GM23338 (cell line): ENCODE data around the gene MYOZ2. TPM values are rescaled to one million over a fixed set of nuclear protein-coding genes. Genes with fewer than 3 reads are reported as not detected.

Source experiments
- CTCF ChIP-seq, 2 experiments: fragments of 200-600 bp in 1 of 2; sonication (generic) in 1 of 2; conservative IDR thresholded peaks; 2 replicates each; pipeline versions ENCODE4 v1.5.1 to v1.6.1; 2016 to 2017; ENCODE audit warnings: antibody characterized with exemption in 2 of 2, low read depth in 2 of 2, mild to moderate bottlenecking in 2 of 2, moderate library complexity in 1 of 2
- NANOG ChIP-seq: IDR thresholded peaks from 2 replicates; pipeline ENCODE4 v1.6.1; 2016; ENCODE audit warnings: antibody characterized with exemption, borderline replicate concordance
- POLR2AphosphoS5 ChIP-seq: IDR thresholded peaks from 2 replicates; pipeline ENCODE4 v1.6.1; 2016; ENCODE audit warnings: antibody characterized with exemption, low read depth
- REST ChIP-seq: IDR thresholded peaks from one replicate; pipeline ENCODE4 v1.6.1; 2018; ENCODE audit warnings: antibody characterized with exemption; ENCODE audit not compliant: unreplicated experiment
- polyA plus RNA-seq: library from polyadenylated mRNA; unstranded; fragments of >200 nt; fragmentation: Nextera tagmentation; extraction: Ambion mirVana; gene quantifications from 2 replicates; pipeline ENCODE4 v1.2.1, GENCODE V29; 2016
- total RNA-seq: library from RNA; depleted of rRNA; stranded (reverse); fragments of >200 nt; shearing (Covaris generic); gene quantifications from 2 replicates; pipeline ENCODE4 v1.2.3, GENCODE V29; 2014
- TF ChIP-seq, protein P1 (sequence below): fragments of 250-450 bp; sonication (Bioruptor Pico); IDR thresholded peaks from 2 replicates; pipeline ENCODE4 v1.5.0; 2020; ENCODE audit warnings: mild to moderate bottlenecking, moderate library complexity

The MYOZ2 gene
- total and polyA plus RNA-seq, 2 experiments from 2014 or later = not detected

GRCh38 chr4:119191505-119191904, 55.9 kb downstream of the MYOZ2 start (continued):
- TF ChIP-seq, protein P1, sequence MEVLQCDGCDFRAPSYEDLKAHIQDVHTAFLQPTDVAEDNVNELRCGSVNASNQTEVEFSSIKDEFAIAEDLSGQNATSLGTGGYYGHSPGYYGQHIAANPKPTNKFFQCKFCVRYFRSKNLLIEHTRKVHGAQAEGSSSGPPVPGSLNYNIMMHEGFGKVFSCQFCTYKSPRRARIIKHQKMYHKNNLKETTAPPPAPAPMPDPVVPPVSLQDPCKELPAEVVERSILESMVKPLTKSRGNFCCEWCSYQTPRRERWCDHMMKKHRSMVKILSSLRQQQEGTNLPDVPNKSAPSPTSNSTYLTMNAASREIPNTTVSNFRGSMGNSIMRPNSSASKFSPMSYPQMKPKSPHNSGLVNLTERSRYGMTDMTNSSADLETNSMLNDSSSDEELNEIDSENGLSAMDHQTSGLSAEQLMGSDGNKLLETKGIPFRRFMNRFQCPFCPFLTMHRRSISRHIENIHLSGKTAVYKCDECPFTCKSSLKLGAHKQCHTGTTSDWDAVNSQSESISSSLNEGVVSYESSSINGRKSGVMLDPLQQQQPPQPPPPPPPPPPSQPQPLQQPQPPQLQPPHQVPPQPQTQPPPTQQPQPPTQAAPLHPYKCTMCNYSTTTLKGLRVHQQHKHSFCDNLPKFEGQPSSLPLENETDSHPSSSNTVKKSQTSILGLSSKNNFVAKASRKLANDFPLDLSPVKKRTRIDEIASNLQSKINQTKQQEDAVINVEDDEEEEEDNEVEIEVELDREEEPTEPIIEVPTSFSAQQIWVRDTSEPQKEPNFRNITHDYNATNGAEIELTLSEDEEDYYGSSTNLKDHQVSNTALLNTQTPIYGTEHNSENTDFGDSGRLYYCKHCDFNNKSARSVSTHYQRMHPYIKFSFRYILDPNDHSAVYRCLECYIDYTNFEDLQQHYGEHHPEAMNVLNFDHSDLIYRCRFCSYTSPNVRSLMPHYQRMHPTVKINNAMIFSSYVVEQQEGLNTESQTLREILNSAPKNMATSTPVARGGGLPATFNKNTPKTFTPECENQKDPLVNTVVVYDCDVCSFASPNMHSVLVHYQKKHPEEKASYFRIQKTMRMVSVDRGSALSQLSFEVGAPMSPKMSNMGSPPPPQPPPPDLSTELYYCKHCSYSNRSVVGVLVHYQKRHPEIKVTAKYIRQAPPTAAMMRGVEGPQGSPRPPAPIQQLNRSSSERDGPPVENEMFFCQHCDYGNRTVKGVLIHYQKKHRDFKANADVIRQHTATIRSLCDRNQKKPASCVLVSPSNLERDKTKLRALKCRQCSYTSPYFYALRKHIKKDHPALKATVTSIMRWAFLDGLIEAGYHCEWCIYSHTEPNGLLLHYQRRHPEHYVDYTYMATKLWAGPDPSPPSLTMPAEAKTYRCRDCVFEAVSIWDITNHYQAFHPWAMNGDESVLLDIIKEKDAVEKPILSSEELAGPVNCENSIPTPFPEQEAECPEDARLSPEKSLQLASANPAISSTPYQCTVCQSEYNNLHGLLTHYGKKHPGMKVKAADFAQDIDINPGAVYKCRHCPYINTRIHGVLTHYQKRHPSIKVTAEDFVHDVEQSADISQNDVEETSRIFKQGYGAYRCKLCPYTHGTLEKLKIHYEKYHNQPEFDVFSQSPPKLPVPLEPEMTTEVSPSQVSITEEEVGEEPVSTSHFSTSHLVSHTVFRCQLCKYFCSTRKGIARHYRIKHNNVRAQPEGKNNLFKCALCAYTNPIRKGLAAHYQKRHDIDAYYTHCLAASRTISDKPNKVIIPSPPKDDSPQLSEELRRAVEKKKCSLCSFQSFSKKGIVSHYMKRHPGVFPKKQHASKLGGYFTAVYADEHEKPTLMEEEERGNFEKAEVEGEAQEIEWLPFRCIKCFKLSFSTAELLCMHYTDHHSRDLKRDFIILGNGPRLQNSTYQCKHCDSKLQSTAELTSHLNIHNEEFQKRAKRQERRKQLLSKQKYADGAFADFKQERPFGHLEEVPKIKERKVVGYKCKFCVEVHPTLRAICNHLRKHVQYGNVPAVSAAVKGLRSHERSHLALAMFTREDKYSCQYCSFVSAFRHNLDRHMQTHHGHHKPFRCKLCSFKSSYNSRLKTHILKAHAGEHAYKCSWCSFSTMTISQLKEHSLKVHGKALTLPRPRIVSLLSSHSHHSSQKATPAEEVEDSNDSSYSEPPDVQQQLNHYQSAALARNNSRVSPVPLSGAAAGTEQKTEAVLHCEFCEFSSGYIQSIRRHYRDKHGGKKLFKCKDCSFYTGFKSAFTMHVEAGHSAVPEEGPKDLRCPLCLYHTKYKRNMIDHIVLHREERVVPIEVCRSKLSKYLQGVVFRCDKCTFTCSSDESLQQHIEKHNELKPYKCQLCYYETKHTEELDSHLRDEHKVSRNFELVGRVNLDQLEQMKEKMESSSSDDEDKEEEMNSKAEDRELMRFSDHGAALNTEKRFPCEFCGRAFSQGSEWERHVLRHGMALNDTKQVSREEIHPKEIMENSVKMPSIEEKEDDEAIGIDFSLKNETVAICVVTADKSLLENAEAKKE (CRISPR knock-in tag) = no peak
- no peak for TF ChIP-seq POLR2AphosphoS5
- no peak for TF ChIP-seq REST
- no peak for TF ChIP-seq NANOG
- TF ChIP-seq CTCF (conservative IDR thresholded peaks at IDR 0.05; ENCODE audit: low read depth in 2 of 2) = no peak
